GM18499 (cell line): Measurements from ENCODE around the gene MRFAP1.

Source experiments
- ATAC-seq: cut with Tn5 transposase; IDR thresholded peaks from one replicate; pipeline ENCODE4 v1.9.1; 2021; ENCODE audit warnings: moderate number of reproducible peaks; ENCODE audit not compliant: insufficient read depth, unreplicated experiment

The MRFAP1 gene

GRCh38 chr4:6640292-6641163 is at the start of gene MRFAP1:
TSS of gene MRFAP1 (plus strand) at chr4:6640685. CDS start at chr4:6640863, 178 bp downstream.
- ATAC-seq = peak; percentile 64

GRCh38 chr4:6591313-6591712 is 49.2 kb upstream of the MRFAP1 start:
- no peak for ATAC-seq

GRCh38 chr4:6591781-6592180 is 48.7 kb upstream of the MRFAP1 start:
- no peak for ATAC-seq

GRCh38 chr4:6592804-6593563 is 47.5 kb upstream of the MRFAP1 start:
- ATAC-seq = no peak

GRCh38 chr4:6594341-6594740 is 46.1 kb upstream of the MRFAP1 start:
- no peak for ATAC-seq

- ATAC-seq = no peak
Observed at GRCh38 chr4:6594826-6595355, 45.6 kb upstream of the MRFAP1 start.

GRCh38 chr4:6595897-6596537 is 44.5 kb upstream of the MRFAP1 start:
- no peak for ATAC-seq

GRCh38 chr4:6596948-6597347 is 43.5 kb upstream of the MRFAP1 start:
- ATAC-seq = no peak

GRCh38 chr4:6598127-6598526 is 42.4 kb upstream of the MRFAP1 start:
- no peak for ATAC-seq

GRCh38 chr4:6598641-6599040 is 41.8 kb upstream of the MRFAP1 start:
- no peak for ATAC-seq

- no peak for ATAC-seq
Observed at GRCh38 chr4:6601661-6602250, 38.7 kb upstream of the MRFAP1 start.

- ATAC-seq = no peak
Observed at GRCh38 chr4:6602289-6602688, 38.2 kb upstream of the MRFAP1 start.

- ATAC-seq = no peak
Observed at GRCh38 chr4:6603128-6603527, 37.4 kb upstream of the MRFAP1 start.

- no peak for ATAC-seq
Observed at GRCh38 chr4:6605114-6605513, 35.4 kb upstream of the MRFAP1 start.

GRCh38 chr4:6605605-6606004 is 34.9 kb upstream of the MRFAP1 start:
- ATAC-seq = no peak

GRCh38 chr4:6606465-6607235 is 33.8 kb upstream of the MRFAP1 start:
- no peak for ATAC-seq

GRCh38 chr4:6607368-6608055 is 33.0 kb upstream of the MRFAP1 start:
- no peak for ATAC-seq

GRCh38 chr4:6608758-6609414 is 31.6 kb upstream of the MRFAP1 start:
- no peak for ATAC-seq
